Dendritic cell treated with granulocyte-macrophage colony-stimulating factor and Interleukin-4, amounts not matched to agents 40 ng/mL and 50 ng/mL, for 4 days (primary cell): Measurements from ENCODE around the gene SPOPL.
"Not testable (repeated sequence)": the region's sequence is repeated elsewhere in the genome, so short reads cannot be mapped to it uniquely, and the experiment has no call there.

Experiments used
- H3K27ac Mint-ChIP-seq: one replicate; pipeline ENCODE4 v1.8.0; 2022; ENCODE audit warnings: mild to moderate bottlenecking, mixed read lengths
- H3K27me3 Mint-ChIP-seq: one replicate; pipeline ENCODE4 v1.8.0; 2022; ENCODE audit warnings: mild to moderate bottlenecking, mixed read lengths
- H3K36me3 Mint-ChIP-seq: one replicate; pipeline ENCODE4 v1.8.0; 2022; ENCODE audit warnings: low read depth, mixed read lengths
- H3K4me1 Mint-ChIP-seq: one replicate; pipeline ENCODE4 v1.8.0; 2022; ENCODE audit warnings: low read depth, mixed read lengths
- H3K4me3 Mint-ChIP-seq: one replicate; pipeline ENCODE4 v1.8.0; 2022; ENCODE audit warnings: mild to moderate bottlenecking, moderate library complexity, mixed read lengths
- H3K9me3 Mint-ChIP-seq: one replicate; pipeline ENCODE4 v1.8.0; 2022; ENCODE audit warnings: mixed read lengths
- intact Hi-C: fragments of 100-400 bp; cut with micrococcal nuclease; formaldehyde crosslinking; loops from one replicate; pipeline ENCODE4 v1.15.0; 2022

The SPOPL gene

DNA sequence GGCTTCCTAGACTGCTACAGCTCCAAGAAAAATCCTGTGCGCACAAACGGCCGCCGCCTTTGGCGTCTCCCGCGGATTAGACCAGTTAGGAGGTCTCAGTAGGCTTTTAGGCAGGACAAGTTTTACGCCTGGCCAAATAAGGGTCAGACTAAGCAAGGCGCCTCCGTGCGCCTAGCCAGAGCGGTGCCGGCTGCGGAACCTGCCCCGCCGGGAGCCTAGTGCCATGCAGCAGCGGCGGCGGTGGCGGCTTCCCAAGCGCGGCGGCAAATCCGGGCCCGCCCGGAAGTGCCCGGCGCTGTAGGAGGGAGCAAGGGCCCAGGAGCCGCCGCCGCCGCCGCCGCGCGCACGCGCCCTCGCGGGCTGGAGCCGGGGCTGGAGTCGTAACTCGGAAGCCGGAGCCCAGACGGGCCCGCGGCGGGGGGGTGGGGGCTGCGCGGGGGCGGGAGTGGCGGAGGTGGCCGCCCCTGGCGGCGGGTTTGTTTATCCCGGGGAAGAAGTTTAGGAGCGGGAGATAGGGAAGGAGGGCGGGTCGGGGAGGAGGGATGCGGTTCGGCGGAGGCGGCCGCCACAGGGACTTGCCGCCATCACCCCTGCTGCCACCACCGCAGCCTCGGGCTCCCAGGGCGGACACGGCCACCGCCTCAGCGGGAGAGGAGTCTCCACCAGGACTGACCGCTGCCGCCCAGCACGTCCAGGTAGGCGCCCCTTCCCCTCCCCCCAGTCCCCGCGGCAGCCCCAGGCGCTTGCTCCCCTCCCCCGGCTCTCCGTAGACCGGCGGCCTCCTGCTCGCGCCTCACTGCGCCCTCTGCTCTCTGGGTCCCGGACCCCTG is at the start of gene SPOPL:
Gene SPOPL (plus strand): TSS at position 346 of the 830 bp plus-strand sequence. CDS start 48,447 bp downstream, outside the sequence.
- Mint-ChIP-seq H3K4me3 (peak within 1 kb of the TSS; percentile 98), H3K4me1 (peaks cover 46% of the 10 kb centered on the region), H3K9me3 (no peaks in the 10 kb centered on the region), H3K27me3 (no peaks in the 10 kb centered on the region), H3K36me3 (peaks cover 10% of the 10 kb centered on the region), H3K27ac (peak within 1 kb of the TSS; percentile 91)
- intact Hi-C loops, result loop anchor here (5.0 to 10.0 kb wide), 2 partner anchors 213 to 539 kb away; partner anchors contain the start of gene HNMT

DNA sequence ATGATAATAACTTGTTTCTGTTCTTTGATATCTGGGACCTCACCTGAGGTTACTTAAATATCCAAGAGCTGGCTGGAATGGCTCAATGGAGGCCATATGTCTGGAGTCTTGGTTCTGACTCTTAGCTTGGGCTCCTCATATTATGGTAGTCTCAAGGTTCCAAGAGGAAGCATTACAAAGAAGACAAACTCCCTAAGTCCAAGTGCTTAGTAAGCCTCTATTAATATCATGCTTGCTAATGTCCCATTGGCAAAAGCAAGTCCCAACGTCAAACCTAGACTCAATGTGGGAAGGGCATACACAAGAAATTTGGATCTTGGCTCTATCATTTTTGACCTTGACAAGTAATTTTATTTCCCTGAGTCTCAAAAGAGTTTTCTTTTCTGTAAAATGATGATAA is 49.2 kb upstream of the SPOPL start:
- no peak overlapping the region for H3K27ac Mint-ChIP-seq
- H3K4me3 Mint-ChIP-seq, result no peak overlapping the region
- intact Hi-C loops, result no loop called here
- H3K9me3 Mint-ChIP-seq, result peaks cover 5% of the 10 kb centered on the region
- H3K36me3 Mint-ChIP-seq, result no peaks in the 10 kb centered on the region
- H3K4me1 Mint-ChIP-seq, result no peaks in the 10 kb centered on the region
- no peaks in the 10 kb centered on the region for H3K27me3 Mint-ChIP-seq

GRCh38 chr2:138453815-138454214 is 47.8 kb upstream of the SPOPL start:
- Mint-ChIP-seq H3K4me1 (no peaks in the 10 kb centered on the region), H3K4me3 (no peak overlapping the region), H3K36me3 (no peaks in the 10 kb centered on the region), H3K9me3 (peaks cover 20% of the 10 kb centered on the region), H3K27me3 (no peaks in the 10 kb centered on the region), H3K27ac (no peak overlapping the region)
- intact Hi-C loops, result no loop called here

DNA sequence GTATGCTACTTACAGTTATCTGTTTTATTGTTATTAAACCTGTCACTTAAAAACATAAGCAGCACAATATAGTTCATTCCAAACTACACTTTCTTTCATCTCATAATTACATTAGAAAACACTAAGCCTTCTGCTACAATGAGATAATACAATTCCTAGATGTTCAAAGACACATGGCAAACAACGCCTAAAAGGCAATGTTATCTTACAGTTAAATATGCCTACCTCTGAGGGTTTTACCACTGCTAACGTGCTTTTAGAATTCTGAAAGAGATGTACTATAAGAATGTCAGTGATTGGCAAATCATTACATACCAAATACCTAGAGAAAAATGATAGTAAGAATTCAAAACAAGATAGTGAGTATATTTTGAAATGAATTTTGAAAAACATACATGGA is 46.8 kb upstream of the SPOPL start:
- no peaks in the 10 kb centered on the region for H3K36me3 Mint-ChIP-seq
- H3K27ac Mint-ChIP-seq, result no peak overlapping the region
- no peaks in the 10 kb centered on the region for H3K27me3 Mint-ChIP-seq
- intact Hi-C loops, result no loop called here
- peaks cover 30% of the 10 kb centered on the region for H3K9me3 Mint-ChIP-seq
- H3K4me1 Mint-ChIP-seq, result no peaks in the 10 kb centered on the region
- no peak overlapping the region for H3K4me3 Mint-ChIP-seq

GRCh38 chr2:138455275-138455674 is 46.3 kb upstream of the SPOPL start:
- Mint-ChIP-seq H3K9me3 (peaks cover 35% of the 10 kb centered on the region), H3K27ac (no peak overlapping the region)
- intact Hi-C loops, result no loop called here

DNA sequence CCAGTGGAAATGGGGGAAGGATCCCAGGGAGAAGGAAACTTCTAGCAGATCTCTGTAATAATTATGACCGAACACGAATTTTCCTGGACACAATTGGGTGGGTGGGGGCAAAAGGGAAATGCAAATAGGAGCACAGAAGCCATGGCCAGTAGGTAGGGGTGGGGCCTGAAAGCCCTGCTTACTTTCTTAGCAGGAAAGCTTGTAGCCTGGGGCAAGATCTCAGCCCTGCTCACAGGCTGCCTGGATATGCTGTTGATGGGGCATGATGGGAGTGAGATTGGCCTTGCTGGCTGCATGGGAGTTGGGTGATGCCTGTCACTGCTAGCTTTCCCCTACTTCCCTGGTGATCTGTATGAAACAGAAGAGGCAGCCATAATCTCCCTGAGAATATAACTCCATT is 45.9 kb upstream of the SPOPL start:
- intact Hi-C loops, result no loop called here
- Mint-ChIP-seq H3K4me3 (no peak overlapping the region), H3K27ac (no peak overlapping the region), H3K9me3 (peaks cover 39% of the 10 kb centered on the region), H3K27me3 (no peaks in the 10 kb centered on the region), H3K36me3 (no peaks in the 10 kb centered on the region), H3K4me1 (no peaks in the 10 kb centered on the region)

More at GRCh38 chr2:138455275-138455674, 46.3 kb upstream of the SPOPL start:
- Mint-ChIP-seq H3K4me1 (no peaks in the 10 kb centered on the region), H3K27me3 (no peaks in the 10 kb centered on the region), H3K36me3 (no peaks in the 10 kb centered on the region), H3K4me3 (no peak overlapping the region)

- H3K36me3 Mint-ChIP-seq, H3K4me3 Mint-ChIP-seq, H3K4me1 Mint-ChIP-seq, H3K27ac Mint-ChIP-seq, intact Hi-C loops, H3K27me3 Mint-ChIP-seq: not testable (repeated sequence)
- peaks cover 57% of the 10 kb centered on the region for H3K9me3 Mint-ChIP-seq
Measured at GRCh38 chr2:138462689-138463088, 38.9 kb upstream of the SPOPL start.

DNA sequence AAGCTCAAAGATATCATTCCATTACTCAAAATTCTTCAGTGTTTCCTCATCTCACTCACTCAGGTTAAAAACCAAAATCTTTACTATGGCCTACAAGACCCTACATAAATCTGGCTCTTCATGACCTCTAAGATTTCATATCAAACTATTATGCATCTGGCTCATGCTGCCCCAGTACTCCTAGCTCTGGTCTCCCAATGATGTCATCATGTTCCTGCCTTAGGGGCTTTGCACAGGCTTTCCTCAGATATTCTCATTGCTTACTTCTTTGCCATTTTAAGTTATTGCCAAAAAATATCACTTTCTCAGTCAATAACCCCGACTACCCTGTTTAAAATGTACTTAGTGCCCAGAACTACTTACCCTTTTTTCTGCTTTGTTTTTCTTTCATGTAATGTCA is 33.0 kb upstream of the SPOPL start:
- Mint-ChIP-seq H3K4me1 (no peaks in the 10 kb centered on the region), H3K27ac (no peak overlapping the region), H3K4me3 (no peak overlapping the region), H3K27me3 (no peaks in the 10 kb centered on the region), H3K36me3 (no peaks in the 10 kb centered on the region), H3K9me3 (peaks cover 5% of the 10 kb centered on the region)
- intact Hi-C loops, result no loop called here

DNA sequence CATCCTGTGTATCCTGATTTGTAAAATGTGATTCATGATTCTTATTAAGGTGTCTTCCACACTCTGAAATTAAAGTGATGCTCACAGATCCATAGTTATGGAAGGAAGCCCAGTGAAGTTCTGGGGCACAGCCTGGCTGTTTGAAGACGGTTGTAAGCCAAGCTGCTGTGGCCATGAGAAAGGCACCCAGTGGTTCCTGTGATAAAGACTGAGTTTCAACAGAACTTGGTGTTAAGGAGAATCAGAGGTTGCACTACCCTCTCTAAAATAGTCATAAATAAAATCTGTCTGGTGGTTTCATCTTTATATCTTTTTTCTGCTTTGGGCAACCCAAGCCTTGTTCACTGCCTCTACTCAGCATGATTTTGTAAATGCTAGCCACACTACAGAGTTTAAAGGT is 32.2 kb upstream of the SPOPL start:
- Mint-ChIP-seq H3K27me3 (no peaks in the 10 kb centered on the region), H3K4me1 (peaks cover 6% of the 10 kb centered on the region), H3K27ac (no peak overlapping the region), H3K36me3 (no peaks in the 10 kb centered on the region), H3K4me3 (no peak overlapping the region), H3K9me3 (no peaks in the 10 kb centered on the region)
- intact Hi-C loops, result no loop called here

DNA sequence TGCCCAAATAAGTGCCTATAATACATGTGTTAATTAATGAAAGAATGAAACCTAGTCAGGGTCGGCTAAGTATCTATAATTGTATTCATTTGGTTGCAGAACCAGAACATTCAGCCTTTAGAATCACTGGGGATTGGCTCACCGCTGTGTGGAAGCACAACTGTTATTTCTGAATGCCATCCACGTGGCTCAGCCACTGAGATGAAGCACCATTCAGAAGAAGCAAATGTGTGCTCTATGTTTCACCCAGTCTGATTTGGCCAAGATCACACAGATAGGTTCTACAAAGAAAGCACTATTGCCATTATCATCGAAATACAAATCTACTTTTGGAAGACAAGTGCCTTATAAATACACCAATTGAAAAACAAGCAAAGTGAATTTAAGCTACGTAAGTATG is 30.6 kb upstream of the SPOPL start:
- Mint-ChIP-seq H3K4me3 (no peak overlapping the region), H3K36me3 (no peaks in the 10 kb centered on the region), H3K9me3 (no peaks in the 10 kb centered on the region), H3K4me1 (peaks cover 17% of the 10 kb centered on the region), H3K27ac (no peak overlapping the region), H3K27me3 (no peaks in the 10 kb centered on the region)
- intact Hi-C loops, result no loop called here

DNA sequence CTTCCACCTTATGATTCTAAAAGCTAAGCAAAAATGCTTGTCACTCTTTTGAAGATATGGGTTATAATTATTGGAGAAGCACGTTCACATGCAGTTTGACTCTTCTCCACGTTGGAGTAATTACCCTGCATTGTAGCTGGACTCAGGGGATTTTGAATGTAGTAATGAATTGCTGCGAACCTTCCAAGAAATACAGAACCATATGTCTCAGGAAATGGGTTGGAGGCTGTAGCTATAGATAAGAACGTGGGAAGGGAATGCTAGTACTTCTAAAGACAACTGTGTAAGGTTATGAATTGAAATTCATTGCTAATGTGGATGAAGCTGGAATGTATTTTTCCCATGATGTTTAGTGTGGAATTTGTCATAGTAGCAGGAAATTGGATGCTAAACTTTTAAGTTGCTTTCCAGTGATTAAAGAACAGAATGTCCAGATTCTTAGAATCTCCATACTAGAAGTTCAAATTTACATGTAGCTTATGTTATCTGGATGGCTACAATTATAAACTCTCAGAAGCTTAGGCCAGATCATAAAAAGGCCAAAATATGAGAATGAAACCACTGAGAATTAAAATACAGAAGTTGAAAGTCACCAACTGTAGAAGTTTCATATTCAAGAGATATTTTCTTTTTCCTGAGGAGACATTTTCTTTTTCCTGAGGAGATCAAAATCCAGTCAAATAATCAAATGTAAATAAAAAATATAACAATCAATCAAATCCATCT is 27.3 kb upstream of the SPOPL start:
- no peak overlapping the region for H3K4me3 Mint-ChIP-seq
- no peaks in the 10 kb centered on the region for H3K9me3 Mint-ChIP-seq
- H3K36me3 Mint-ChIP-seq, result no peaks in the 10 kb centered on the region
- intact Hi-C loops, result no loop called here
- no peak overlapping the region for H3K27ac Mint-ChIP-seq
- no peaks in the 10 kb centered on the region for H3K27me3 Mint-ChIP-seq
- H3K4me1 Mint-ChIP-seq, result peaks cover 20% of the 10 kb centered on the region

DNA sequence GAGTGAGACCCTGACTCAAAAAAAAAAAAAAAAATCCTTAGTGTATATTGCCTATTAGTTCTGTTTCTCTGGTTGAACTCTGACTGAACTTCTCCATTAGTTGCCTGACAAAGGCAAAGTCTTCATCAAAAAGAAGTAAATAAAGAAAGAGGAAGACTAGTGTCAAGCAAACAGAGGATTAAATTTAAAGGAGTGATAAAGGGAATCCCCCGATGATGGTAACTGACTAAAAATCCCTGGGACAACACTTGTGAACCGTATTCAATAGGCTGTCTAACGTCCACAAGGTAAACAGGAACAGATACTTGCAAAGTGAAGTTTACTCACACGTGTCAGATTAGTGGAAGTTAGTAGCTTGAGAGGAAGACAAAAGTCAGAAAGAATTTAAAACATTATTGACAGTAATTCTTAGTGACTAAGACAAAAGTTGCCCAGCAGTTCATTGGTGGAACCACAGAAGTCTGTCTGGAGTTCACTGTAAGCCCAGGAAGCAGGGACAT is 26.2 kb upstream of the SPOPL start:
- Mint-ChIP-seq H3K4me1 (peaks cover 20% of the 10 kb centered on the region), H3K27ac (peak overlapping the region; percentile 56), H3K27me3 (no peaks in the 10 kb centered on the region), H3K36me3 (no peaks in the 10 kb centered on the region), H3K4me3 (peak overlapping the region; percentile 53), H3K9me3 (no peaks in the 10 kb centered on the region)
- intact Hi-C loops, result no loop called here

GRCh38 chr2:138476186-138476585 is 25.4 kb upstream of the SPOPL start:
- Mint-ChIP-seq H3K4me3 (no peak overlapping the region), H3K27me3 (no peaks in the 10 kb centered on the region), H3K36me3 (no peaks in the 10 kb centered on the region), H3K9me3 (no peaks in the 10 kb centered on the region), H3K27ac (no peak overlapping the region), H3K4me1 (peaks cover 20% of the 10 kb centered on the region)
- intact Hi-C loops, result no loop called here

DNA sequence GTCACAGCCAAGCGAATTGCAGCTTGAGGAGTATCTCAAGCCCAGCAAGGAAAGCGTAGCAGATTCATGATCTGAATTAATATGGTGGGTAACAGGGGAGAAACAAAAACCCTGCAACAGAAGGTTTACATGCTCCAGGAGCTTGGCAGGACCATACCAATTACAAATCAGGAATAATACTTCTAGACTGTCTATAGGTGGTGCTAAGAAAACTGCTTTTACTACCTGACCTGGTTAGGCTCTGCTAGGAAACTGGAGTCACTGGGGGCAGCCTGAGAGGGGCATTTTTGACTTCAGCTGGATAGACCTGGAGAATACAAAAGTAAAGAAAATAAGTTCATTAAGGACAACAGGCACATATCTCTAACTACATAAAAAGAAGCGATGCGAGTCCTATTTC is 24.6 kb upstream of the SPOPL start:
- no peaks in the 10 kb centered on the region for H3K36me3 Mint-ChIP-seq
- H3K27ac Mint-ChIP-seq, result no peak overlapping the region
- intact Hi-C loops, result no loop called here
- H3K4me3 Mint-ChIP-seq, result no peak overlapping the region
- peaks cover 20% of the 10 kb centered on the region for H3K4me1 Mint-ChIP-seq
- H3K27me3 Mint-ChIP-seq, result no peaks in the 10 kb centered on the region
- no peaks in the 10 kb centered on the region for H3K9me3 Mint-ChIP-seq
